HG02759 (cell line): Measurements from ENCODE around the gene HIGD1A.
"Not testable (repeated sequence)": the region's sequence is repeated elsewhere in the genome, so short reads cannot be mapped to it uniquely, and the experiment has no call there.

ENCODE experiments used
- ATAC-seq: cut with Tn5 transposase; IDR thresholded peaks from one replicate; pipeline ENCODE4 v1.9.1; 2021; ENCODE audit warnings: mild to moderate bottlenecking, moderate library complexity; ENCODE audit not compliant: unreplicated experiment

The HIGD1A gene

DNA sequence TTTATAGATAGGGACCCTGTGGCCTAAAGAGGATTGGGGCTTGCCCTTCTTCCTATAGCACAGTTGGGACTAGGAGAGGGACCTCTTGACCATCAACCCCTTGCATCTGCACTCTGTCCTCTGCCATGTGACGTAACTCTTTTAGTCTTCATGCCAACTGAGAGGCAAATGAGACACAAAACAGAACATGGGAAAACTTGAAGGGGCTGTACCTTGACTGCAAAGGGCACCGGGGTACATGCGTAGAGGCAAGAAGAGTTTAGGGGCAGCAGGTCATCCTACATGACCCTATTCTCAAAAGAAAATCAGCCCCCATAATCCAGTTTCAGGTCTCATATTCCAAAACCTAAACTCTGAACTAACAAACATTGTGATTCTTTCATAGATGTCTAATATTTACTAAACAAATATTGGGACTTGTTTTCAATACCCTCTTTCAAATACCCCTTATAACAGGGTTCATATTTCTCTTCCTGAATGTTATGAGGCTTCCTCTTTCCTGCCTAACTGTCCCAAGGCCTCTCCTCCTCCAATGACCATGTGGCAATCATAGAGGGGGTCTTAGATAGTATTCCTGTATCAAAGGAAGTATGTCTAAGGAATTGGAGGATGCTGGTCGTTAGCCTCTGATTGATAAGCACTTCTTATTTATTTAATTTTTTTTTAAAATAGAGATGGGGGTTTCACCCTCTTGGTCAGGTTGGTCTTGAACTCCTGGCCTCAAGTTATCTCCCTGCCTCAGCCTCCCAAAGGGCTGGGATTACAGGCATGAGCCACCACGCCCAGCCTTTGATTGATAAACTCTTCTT is 25.5 kb upstream of the HIGD1A start:
- ATAC-seq = no peak

DNA sequence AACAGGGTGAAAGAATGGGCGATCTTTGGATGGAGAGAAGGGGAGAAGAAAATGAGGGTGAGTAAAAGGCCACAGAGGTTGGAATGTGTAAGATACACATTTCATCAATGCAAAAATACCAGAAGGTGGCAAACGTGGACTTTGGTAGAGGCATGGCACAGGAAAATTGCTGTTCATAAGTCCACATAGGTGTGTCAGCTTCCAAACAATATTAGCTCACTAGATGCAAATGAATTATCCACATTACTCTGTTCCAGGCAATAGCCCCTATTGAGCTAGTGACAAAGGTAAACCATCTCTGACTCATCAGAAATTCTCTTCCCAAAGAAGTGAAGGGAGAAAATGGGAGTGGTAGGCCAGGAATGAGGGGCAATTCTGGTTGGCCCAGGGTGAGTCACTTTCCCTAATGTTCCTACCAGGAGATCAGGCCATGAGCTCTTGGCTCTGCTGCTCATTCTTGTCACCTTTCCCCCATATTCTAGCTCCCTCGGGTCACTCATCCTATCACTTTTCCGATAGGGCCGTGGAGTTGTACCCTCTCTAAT is 24.9 kb upstream of the HIGD1A start:
- no peak for ATAC-seq

DNA sequence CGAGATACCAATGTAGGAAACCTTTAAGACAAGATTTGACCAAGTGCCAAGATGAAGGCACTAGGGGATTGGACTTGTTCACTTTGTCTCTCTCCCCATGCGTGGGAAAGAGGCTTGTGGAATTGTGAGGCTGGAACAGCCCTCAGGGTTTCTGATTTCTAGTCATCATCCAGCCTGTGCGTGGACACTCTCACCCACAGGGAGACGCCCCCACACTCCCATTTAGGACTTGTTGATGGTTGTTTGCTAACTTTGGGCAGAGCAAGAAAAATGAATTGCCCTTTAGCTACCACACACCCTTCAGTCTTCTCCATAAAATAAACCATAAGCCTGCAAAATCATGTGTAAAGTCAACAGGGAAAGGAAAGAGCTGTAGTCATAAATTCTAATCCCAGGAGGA is 23.4 kb upstream of the HIGD1A start:
- ATAC-seq = no peak

DNA sequence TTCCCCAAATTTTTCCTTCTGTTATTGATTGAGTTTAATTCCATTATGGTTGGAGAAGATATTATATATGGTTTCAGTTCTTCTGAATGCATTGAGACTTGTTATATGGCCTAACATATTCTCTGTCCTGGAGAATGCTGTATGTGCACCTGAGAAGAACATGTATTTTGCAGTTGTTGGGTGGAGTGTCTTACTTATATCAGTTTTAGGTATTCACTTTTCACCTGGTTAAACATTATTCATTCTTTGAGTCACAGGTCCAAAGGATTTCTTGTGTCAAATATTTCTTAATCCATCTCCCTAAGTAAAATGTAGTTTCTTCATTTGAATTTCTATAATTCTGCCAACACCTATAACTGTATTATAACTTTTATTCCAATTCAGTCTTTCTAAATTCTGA is 22.7 kb upstream of the HIGD1A start:
- no peak for ATAC-seq

DNA sequence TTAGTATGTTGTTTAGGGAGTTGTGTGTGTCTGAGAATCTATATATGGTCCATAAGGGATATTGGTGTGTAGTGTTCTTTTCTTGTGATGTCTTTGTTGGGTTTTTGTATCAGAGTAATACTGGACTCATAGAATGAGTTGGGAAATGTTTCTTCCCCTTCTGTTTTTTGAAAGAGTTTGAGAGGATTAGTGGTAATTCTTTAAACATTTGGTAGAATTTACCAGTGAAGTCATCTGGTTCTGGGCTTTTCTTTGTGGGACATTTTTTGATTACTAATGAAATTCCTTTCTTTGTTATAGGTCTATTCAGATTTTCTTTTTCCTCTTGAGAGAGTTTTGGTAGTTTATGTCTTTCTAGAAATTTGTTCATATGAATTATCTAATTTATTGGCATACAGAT is 21.9 kb upstream of the HIGD1A start:
- no peak for ATAC-seq

DNA sequence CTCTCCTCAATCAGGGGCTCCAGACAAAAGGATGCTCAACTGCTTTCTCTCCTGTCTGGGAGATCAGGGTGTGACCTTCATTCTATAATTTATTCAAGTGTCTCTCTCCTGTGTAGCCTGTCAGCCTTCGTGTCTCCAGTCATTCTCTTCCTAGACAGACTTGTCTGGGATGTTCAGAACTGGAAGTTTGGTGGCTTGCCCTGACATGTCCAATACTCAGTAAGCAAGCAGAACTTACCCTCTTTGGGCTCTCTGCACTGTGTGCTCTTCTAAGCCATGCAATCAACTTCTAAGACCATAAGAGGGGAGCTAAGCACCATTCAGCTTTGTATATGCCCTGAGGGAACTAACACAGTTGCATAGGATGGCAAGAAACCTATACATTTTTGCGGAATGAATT is 19.1 kb upstream of the HIGD1A start:
- no peak for ATAC-seq

DNA sequence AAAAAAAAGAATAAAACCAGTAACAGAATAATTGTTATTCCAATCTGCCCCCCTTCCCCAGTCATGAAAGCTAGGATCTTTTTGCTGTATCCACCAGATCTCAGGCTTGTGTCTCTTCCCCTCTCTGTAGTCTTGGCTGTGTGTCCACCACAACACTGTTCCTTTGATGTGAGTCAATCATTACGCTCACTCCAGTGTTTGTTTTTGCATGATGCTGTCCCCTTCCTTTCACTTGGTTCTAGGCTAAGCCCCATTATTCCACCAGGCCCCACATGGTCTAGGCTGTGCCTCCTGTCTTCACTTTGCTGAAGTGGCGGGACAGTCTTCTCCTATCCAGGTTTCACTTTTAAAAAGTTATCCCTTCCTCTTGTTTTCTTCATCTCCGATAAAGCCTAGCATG is 18.5 kb upstream of the HIGD1A start:
- no peak for ATAC-seq

DNA sequence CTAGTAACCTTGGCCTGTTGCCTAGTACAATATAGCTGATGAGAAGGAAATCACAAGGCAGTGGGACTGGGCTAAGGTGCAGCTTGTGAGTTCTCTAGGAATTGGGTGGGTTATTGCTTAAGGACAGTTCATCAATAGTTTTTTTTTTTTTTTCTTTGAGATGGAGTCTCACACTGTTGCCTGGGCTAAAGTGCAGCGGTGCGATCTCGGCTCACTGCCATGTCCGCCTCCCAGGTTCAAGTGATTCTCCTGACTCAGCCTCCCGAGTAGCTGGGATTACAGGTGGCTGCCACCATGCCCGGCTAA is 16.4 kb upstream of the HIGD1A start:
- ATAC-seq = no peak

DNA sequence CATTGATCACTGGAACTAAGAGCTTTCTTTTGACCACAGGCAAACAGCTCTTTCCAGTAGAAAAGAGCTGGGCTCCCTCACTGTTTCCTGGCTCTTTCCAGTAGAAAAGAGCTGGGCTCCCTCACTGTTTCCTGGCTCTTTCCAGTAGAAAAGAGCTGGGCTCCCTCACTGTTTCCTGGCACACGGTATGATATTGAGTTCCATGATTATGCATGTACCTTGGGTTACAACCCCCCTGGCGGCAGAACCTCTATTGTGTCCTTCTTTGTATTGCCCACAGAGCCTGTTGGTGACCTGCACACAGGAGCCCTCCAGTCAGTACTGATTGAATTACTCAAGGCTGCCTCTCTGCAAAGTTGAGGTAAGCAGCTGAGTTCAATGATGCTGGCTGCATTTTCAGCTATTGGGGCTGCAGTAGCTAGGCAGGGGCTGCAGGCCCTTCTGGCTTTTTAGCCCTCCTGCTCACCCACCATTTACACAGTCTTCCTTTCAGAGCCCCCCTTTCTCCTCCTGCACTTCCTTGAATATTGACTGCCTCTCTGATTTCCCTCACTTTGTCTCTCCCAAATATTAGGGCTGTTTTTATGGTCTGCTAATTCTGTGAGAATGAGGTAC is 15.2 kb upstream of the HIGD1A start:
- ATAC-seq = no peak

DNA sequence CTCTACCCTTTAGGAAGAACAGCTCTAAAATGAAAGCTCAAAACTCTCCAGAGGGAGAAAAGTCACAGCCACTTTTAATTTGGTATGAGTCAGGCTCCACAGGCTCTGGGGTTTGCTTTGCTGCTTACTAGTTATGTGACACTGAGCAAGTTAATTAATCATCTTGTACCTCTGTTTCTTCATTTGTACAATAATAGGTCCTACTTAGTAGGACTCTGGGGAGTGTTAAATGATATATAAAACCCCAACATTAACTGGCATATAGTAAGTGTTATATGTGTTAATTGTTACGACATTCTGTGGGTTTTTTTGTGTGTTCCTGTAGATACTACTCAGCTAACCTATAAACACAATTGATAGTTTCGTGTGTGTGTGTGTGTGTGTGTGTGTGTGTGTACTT is 11.5 kb upstream of the HIGD1A start:
- no peak for ATAC-seq

DNA sequence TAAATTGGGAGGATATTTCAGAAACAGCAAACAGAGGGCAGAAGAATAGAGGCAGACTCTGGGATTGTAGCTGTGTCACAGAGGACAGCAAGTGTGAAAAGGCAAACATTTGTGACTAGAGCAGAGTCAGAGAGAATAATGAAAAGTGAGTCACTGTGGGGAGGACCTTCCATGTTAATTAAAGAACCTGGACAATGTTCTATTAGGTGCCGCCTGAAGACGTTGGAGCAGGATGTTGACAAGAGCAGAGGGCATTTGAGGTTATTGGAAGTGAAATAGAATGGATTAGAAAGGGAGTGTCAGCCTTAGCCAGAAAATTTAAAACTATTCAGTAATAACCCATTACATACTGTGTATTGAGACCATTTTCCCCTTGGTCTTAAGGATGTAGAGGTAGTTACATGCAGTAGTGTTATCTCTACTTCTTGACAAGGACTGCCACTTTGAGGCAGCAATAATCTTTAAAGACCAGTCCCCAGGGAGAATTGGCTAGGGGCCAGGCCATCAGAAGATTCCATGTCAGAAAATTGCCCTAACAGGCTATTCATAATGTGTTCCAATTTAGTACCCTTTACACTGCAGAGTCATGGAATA is 10.7 kb upstream of the HIGD1A start:
- ATAC-seq = no peak

DNA sequence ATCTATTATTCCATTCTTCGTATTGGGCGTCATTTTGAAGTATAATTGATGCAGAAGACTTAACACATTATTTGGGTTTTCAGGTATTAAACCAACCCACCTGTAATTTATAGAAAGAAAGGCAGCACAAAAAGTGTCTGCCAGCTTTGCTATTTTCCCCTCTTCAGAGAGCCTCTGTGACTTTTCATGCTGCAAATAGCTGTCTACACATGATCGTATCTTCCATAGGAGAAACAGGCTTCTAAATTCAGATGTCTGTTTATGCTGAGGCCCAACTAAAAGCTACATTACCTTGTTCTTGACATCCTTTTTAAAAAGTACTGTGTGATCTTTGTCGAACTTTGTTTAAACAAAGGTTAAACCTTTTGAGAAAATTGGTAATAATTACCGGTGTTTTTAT is 10.0 kb upstream of the HIGD1A start:
- no peak for ATAC-seq

DNA sequence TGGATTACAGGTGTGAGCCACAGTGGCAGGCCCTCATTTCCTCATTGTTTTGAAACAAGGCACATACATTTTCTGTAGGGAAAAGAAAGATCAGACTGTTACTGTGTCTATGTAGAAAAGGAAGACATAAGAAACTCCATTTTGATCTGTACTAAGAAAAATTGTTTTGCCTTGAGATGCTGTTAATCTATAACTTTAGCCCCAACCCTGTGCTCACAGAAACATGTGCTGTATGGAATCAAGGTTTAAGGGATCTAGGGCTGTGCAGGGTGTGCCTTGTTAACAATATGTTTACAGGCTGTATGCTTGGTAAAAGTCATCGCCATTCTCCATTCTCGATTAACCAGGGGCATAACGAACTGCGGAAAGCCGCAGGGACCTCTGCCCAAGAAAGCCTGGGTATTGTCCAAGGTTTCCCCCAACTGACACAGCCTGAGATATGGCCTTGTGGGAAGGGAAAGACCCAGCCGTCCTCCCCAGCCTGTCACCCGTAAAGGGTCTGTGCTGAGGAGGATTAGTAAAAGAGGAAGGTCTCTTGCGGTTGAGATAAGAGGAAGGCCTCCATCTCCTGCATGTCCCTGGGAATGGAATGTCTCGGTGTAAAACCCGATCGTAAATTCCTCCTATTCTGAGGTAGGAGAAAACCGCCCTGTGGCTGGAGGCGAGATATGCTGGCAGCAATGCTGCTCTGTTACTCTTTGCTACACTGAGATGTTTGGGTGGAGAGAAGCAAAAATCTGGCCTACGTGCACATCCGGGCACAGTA is 7.0 kb upstream of the HIGD1A start:
- ATAC-seq = not testable (repeated sequence)

DNA sequence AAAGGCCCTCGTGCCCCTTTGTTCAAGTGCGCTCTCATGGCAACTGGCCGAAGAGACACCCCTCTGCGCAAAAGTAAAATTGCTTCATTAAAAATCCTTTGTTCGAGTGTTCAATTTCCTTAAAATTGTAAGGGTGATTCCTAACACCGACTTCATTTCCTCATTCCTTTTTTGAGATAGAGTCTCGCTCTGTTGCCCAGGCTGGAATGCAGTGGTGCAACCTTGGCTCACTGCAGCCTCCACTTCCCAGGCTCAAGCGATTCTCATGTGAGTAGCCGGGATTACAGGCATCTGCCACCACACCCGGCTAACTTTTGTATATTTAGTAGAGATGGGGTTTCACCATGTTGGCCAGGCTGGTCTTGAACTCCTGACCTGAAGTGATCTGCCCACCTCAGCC is 6.4 kb upstream of the HIGD1A start:
- ATAC-seq = not testable (repeated sequence)

DNA sequence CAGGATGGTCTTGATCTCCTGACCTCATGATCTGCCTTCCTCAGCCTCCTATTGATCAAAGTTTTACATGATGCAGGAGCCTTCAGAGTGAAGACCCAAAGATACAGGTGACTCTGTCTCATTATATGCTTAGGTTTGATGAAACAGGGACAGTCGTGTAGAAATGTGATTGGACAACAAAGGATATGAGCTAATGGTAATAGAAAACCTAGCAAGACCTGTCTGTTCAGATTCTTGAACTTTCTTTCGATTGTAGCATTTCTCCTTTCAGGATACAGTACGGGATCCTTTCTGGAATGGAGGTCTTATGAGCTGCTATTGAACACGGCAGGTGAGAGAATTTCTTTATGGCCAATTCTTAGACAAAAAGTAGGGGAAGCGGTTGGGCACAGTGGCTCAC is 4.9 kb upstream of the HIGD1A start, which contains the start of gene ACKR2:
Gene ACKR2 (plus strand): TSS at position 244 of the 400 bp plus-strand sequence. CDS start 55,058 bp downstream, outside the sequence.
- ATAC-seq = no peak

DNA sequence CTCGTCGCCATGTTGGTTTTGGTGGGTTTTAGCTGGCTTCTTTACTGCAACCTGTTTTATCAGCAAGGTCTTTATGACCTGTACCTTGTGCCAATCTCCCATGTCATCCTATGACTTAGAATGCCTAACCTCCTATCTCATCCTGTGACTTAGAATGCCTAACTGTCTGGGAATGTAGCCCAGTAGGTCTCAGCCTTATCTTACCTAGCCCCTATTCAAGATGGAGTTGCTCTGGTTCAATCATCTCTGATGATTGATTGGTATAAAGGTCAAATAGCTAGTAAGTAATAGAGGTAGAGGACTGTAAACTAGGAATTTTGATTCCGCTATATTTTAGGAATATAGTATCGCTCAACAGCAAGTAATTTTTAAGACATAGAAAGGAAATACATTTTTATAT is 3.6 kb upstream of the HIGD1A start:
- no peak for ATAC-seq

DNA sequence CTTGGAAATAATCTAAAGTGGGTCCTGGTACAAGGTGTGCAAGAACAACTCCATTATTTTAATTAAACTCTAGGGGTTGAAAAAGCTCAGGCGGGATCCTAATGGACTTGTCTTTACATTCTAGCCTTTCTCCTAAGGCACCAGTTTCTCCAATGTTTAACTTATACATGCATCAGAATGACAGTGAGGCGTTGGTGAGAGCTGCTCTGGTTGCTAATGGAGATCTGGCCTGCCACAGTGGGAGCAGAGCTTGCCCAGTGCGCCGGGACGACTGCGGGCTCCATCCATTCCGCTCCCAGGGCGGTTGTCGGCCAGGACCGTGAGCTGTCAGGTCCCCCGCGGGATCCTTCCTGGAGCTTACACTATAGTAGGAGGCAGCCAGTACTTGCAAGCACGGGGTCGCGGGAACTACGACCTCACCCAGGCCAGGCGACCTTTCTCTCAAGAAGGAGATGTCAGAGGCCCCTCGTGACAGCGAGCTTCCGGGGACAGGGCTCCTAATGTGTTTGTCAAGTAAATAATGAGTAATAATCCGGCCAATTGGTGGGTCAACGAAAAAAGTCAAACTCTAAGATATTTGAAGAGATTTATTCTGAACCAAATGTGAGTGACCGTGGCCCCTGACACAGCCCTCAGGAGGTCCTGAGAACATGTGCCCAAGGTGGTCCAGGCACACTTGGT is 991 bp upstream of the HIGD1A start:
- no peak for ATAC-seq

DNA sequence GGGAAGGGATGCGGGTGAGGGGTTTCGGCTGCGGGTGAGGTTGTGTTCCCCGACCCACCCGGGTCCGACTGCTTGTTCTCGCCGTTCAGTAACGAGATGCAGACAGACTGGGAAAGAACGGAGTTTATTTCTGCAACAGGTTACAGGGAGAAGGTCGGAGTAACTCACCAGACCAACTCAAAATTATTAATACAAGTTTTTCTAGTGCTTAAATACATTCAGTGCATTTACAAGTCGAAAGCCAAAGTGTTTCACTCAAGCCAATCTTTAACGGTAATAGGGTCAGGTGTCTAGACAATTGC is 492 bp upstream of the HIGD1A start:
- peak; percentile 19 for ATAC-seq

DNA sequence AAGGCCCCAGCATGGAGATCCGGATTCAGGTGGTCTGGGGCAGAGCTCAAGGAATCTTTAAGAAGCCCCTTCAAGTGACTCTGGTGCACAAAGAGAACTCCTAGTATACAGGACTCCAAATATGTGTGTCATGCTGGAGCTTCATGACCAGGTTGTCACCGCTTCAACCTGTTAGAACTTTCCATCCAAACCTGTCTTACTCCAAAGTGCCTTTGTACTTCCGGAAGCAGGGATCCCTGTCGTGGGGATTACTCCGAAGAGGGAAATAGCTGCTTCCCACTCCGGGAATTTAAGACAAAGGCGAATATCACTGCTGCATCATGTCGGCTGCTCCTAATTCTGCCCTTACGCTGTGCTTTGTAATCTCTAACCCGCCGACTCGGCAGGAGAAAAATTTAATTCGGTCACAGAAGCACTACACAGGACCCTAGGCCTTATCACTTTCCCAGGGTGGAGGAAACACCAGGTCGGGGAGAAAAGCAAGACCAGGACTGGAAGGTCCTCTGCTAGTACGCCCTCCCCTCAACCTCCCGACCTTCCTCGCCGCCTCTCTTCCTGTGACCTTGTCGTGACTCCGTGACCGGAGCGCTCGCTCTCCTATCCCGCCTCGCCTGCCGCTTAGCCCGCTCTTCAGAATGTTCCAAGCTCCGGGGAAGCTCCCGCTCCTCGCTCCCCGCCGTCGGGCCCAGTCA is 730 bp downstream of the HIGD1A start:
- ATAC-seq = peak; percentile 18

DNA sequence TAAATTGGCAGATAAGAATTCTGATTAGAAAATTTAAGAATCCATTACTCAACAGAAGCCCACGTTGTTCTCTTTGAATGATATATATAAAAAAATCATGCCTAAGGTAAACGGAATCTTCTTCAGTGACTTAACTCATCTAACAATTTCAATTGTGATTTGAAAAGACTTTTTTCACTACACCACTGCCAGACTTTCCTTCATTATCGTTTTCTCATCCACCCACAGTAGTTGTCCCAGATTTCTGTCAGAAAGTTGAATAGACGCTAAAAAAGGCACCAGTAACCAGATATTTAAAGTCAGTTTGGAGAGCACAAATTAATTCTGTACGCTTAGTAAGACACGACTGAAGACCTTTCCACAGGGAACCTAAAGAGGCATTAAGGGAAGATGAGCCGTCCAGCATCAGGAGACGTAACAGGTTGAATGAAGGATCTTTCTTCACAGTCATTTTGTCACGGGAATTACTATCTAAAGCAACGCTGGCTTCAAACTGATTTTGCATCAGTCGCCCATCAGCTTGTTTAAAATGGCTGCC is 1.3 kb downstream of the HIGD1A start:
- no peak for ATAC-seq
